ENCODE results near the gene A1BG.

Gene A1BG

DNA sequence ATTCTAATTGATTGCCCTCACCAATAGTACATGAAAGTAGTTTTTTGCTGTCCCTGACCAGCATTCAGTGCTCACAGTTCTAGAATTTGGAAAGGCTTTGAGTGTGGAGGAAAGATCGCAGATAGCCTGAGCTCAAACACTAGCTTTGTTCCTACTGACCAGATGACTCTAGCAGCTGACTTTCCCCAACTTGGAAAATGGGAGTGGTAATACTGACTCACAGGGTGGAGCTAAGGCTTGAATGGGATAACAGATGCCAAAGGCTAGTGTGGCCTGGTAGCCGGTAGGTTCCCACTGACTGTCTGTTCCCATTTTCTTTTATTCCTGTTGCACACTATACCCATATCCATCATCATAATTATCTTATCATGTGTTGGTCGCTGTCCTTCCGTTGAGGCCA, 22.8 kb downstream of the A1BG start:
- no peaks in the 10 kb centered on the region for H3K9me3 ChIP-seq (ENCODE audit: insufficient read depth, low read length)
- no peak for TF ChIP-seq EZH2phosphoT487 (IDR thresholded peaks at IDR 0.05; ENCODE audit: low read depth)
- TF ChIP-seq, protein P1, sequence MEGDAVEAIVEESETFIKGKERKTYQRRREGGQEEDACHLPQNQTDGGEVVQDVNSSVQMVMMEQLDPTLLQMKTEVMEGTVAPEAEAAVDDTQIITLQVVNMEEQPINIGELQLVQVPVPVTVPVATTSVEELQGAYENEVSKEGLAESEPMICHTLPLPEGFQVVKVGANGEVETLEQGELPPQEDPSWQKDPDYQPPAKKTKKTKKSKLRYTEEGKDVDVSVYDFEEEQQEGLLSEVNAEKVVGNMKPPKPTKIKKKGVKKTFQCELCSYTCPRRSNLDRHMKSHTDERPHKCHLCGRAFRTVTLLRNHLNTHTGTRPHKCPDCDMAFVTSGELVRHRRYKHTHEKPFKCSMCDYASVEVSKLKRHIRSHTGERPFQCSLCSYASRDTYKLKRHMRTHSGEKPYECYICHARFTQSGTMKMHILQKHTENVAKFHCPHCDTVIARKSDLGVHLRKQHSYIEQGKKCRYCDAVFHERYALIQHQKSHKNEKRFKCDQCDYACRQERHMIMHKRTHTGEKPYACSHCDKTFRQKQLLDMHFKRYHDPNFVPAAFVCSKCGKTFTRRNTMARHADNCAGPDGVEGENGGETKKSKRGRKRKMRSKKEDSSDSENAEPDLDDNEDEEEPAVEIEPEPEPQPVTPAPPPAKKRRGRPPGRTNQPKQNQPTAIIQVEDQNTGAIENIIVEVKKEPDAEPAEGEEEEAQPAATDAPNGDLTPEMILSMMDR (IDR thresholded peaks at IDR 0.05; ENCODE audit: low read depth, low read length): no peak
- peaks cover 29% of the 10 kb centered on the region for H3K79me2 ChIP-seq (ENCODE audit: low read length)
- no peak overlapping the region for H3K9ac ChIP-seq (ENCODE audit: low read length)
- no peak overlapping the region for H3K27ac ChIP-seq (ENCODE audit: low read length)
- no peak overlapping the region for H3K4me3 ChIP-seq (ENCODE audit: low read length)
- H2AFZ ChIP-seq (ENCODE audit: low read depth, low read length): no peak overlapping the region
- H3K36me3 ChIP-seq (replicated peaks; ENCODE audit: low read depth, low read length): no peaks in the 10 kb centered on the region
- peaks cover 13% of the 10 kb centered on the region for H3K4me1 ChIP-seq (ENCODE audit: low read length)
- H3K4me2 ChIP-seq (ENCODE audit: low read length): no peak overlapping the region
- H4K20me1 ChIP-seq (ENCODE audit: insufficient read depth, low read length): no peaks in the 10 kb centered on the region
- H3K27me3 ChIP-seq (ENCODE audit: low read depth, low read length): no peaks in the 10 kb centered on the region

DNA sequence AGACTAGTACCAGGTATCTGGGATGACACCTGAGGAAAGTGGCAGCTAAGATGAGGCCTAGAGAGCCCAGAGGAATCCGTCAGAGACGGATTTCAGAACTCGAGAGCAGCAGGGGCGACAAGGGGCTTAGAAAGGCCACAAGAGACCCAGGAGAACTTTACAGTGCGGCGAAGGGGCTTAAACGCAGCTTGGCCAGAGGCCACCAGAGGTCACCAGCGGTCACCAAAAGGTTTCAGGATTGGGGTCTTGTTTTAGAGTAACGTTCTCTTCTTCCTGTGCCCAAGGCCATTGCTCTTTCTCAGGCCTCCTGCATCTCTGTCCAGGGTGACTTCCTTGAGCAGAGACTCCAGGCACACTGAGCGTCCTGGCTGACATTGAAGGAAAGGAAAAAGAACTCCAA, 24.3 kb downstream of the A1BG start:
- H3K9ac ChIP-seq (ENCODE audit: low read length): no peak overlapping the region
- no peak overlapping the region for H3K4me3 ChIP-seq (ENCODE audit: low read length)
- H2AFZ ChIP-seq (ENCODE audit: low read depth, low read length): no peak overlapping the region
- peaks cover 38% of the 10 kb centered on the region for H3K79me2 ChIP-seq (ENCODE audit: low read length)
- no peak for TF ChIP-seq EZH2phosphoT487 (IDR thresholded peaks at IDR 0.05; ENCODE audit: low read depth)
- TF ChIP-seq, protein P1 (IDR thresholded peaks at IDR 0.05; ENCODE audit: low read depth, low read length): peak; percentile 61
- H3K4me1 ChIP-seq (ENCODE audit: low read length): peaks cover 14% of the 10 kb centered on the region
- no peaks in the 10 kb centered on the region for H3K36me3 ChIP-seq (replicated peaks; ENCODE audit: low read depth, low read length)
- no peaks in the 10 kb centered on the region for H4K20me1 ChIP-seq (ENCODE audit: insufficient read depth, low read length)
- H3K27ac ChIP-seq (ENCODE audit: low read length): no peak overlapping the region
- no peaks in the 10 kb centered on the region for H3K9me3 ChIP-seq (ENCODE audit: insufficient read depth, low read length)
- H3K4me2 ChIP-seq (ENCODE audit: low read length): no peak overlapping the region
- H3K27me3 ChIP-seq (ENCODE audit: low read depth, low read length): no peaks in the 10 kb centered on the region

DNA sequence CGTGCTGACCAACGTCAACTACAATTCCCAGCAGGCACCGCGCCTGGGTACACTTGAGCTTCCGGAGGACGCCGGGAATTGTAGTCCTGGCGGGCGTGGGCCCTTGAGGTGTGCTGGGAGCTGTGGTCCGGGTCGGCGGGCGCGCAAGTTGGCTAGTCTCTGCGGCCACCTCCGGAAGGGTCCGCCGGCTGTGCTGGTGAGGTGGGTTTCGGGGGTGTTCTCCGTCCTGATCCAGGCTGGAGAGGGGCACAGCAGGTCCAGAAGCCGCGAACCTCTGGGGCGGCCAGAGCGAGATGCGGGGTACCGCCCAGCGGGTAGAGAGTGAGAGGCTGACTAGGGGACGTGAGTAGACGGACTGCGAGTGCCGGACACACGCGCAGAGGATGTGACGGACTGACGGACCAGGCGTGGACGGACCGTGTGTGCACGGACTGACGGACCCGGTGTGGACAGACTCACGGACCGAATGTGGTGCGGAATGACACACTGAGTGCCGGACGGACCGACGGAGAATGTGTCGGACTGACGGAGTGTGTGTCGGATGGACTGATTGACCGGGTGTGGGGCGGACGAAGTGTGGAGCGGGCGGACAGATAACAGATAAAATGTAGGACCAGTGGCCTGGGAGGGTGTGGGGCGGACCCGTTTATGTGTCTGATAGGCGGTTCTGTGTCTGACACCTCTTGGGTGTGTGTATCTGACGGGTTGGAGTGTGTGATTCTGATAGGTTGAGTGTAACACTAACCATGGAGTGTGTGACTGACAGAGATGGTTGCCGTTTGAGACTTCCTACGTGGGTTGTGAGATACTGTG, 26.2 kb downstream of the A1BG start, which contains the start of gene ZSCAN22:
ZSCAN22 (plus strand) TSS at position 81 of the 813 bp plus-strand sequence. CDS start 7,809 bp downstream, outside the sequence.
- no peaks in the 10 kb centered on the region for H3K27me3 ChIP-seq (ENCODE audit: low read depth, low read length)
- H2AFZ ChIP-seq (ENCODE audit: low read depth, low read length): peak within 1 kb of the TSS; percentile 81
- peaks cover 38% of the 10 kb centered on the region for H3K79me2 ChIP-seq (ENCODE audit: low read length)
- H3K36me3 ChIP-seq (replicated peaks; ENCODE audit: low read depth, low read length): no peaks in the 10 kb centered on the region
- peak within 1 kb of the TSS; percentile 77 for H3K9ac ChIP-seq (ENCODE audit: low read length)
- peak within 1 kb of the TSS; percentile 95 for H3K4me3 ChIP-seq (ENCODE audit: low read length)
- H3K4me2 ChIP-seq (ENCODE audit: low read length): peak within 1 kb of the TSS; percentile 94
- H3K9me3 ChIP-seq (ENCODE audit: insufficient read depth, low read length): no peaks in the 10 kb centered on the region
- peaks cover 14% of the 10 kb centered on the region for H3K4me1 ChIP-seq (ENCODE audit: low read length)
- no peak for TF ChIP-seq EZH2phosphoT487 (IDR thresholded peaks at IDR 0.05; ENCODE audit: low read depth)
- TF ChIP-seq, protein P1 (IDR thresholded peaks at IDR 0.05; ENCODE audit: low read depth, low read length): no peak
- H3K27ac ChIP-seq (ENCODE audit: low read length): peak within 1 kb of the TSS; percentile 41
- H4K20me1 ChIP-seq (ENCODE audit: insufficient read depth, low read length): no peaks in the 10 kb centered on the region

DNA sequence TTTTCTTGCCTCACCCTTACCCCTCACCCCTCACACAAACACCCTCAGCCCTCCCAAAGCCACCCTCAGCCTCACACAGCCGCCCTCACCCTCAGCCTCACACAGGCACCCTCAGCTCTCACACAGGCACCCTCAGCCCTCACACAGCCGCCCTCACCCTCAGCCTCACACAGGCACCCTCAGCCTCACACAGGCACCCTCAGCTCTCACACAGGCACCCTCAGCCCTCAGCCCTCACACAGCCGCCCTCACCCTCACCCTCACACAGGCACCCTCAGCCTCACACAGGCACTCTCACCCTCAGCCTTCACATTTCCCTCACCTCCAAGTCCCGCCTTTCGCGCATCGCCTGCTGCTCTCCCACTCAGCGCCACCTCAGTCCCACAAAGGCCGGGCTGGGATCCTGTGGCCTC, 26.8 kb downstream of the A1BG start:
- Histone ChIP-seq H3K4me1 (ENCODE audit: low read length) (peaks cover 14% of the 10 kb centered on the region), H3K27me3 (ENCODE audit: low read depth, low read length) (no peaks in the 10 kb centered on the region), H3K4me3 (ENCODE audit: low read length) (peak overlapping the region; percentile 95), H3K4me2 (ENCODE audit: low read length) (peak overlapping the region; percentile 94), H3K27ac (ENCODE audit: low read length) (0 out of 2 replicates have a peak overlapping the region, but pooled peaks have one; percentile 3), H4K20me1 (ENCODE audit: insufficient read depth, low read length) (no peaks in the 10 kb centered on the region), H2AFZ (ENCODE audit: low read depth, low read length) (peak overlapping the region; percentile 81), H3K79me2 (ENCODE audit: low read length) (peaks cover 38% of the 10 kb centered on the region), H3K9ac (ENCODE audit: low read length) (peak overlapping the region; percentile 77), H3K36me3 (replicated peaks; ENCODE audit: low read depth, low read length) (peaks cover 3% of the 10 kb centered on the region), H3K9me3 (ENCODE audit: insufficient read depth, low read length) (no peaks in the 10 kb centered on the region)
- TF ChIP-seq, protein P1 (IDR thresholded peaks at IDR 0.05; ENCODE audit: low read depth, low read length): no peak
- no peak for TF ChIP-seq EZH2phosphoT487 (IDR thresholded peaks at IDR 0.05; ENCODE audit: low read depth)

All from OCI-LY3 (cell line).